HT1080 (cell line): ENCODE results near the gene CCDC134. TPM values are rescaled to one million over a fixed set of nuclear protein-coding genes. Genes with fewer than 3 reads are reported as not detected.
"Not testable (repeated sequence)": the region's sequence is repeated elsewhere in the genome, so short reads cannot be mapped to it uniquely, and the experiment has no call there.

ENCODE experiments used
- DNase-seq: peaks from one replicate; pipeline ENCODE4 v3.0.0-alpha.2; 2015; ENCODE audit warnings: low read depth
- total RNA-seq: library from RNA; depleted of rRNA; stranded (reverse); fragments of >200 nt; shearing (Covaris generic); gene quantifications from 2 replicates; pipeline ENCODE4 v1.2.3, GENCODE V29; 2014

CCDC134 gene
- total RNA-seq, 1 experiment from 2014 or later: 6.4 TPM

GRCh38 chr22:41842996-41843970 lies 42.8 kb downstream of the CCDC134 start:
- no peak for DNase-seq

- DNase-seq: no peak
Measured at GRCh38 chr22:41844036-41844435, 43.6 kb downstream of the CCDC134 start.

GRCh38 chr22:41844513-41844912 lies 44.0 kb downstream of the CCDC134 start:
- DNase-seq: no peak

GRCh38 chr22:41845380-41846267 lies 45.1 kb downstream of the CCDC134 start:
- DNase-seq: no peak

- no peak for DNase-seq
Measured at GRCh38 chr22:41846268-41846987, 45.9 kb downstream of the CCDC134 start.

GRCh38 chr22:41847300-41847699 lies 46.8 kb downstream of the CCDC134 start:
- DNase-seq: no peak

- no peak for DNase-seq
Measured at GRCh38 chr22:41848468-41848867, 48.0 kb downstream of the CCDC134 start.

GRCh38 chr22:41856469-41856868 lies 56.0 kb downstream of the CCDC134 start:
- no peak for DNase-seq

- DNase-seq: peak; percentile 89
Measured at GRCh38 chr22:41857155-41857859, 56.8 kb downstream of the CCDC134 start.

GRCh38 chr22:41857860-41858199 lies 57.4 kb downstream of the CCDC134 start:
- no peak for DNase-seq

GRCh38 chr22:41862160-41862529 lies 61.7 kb downstream of the CCDC134 start:
- no peak for DNase-seq

GRCh38 chr22:41862530-41863266 lies 62.2 kb downstream of the CCDC134 start:
- no peak for DNase-seq

GRCh38 chr22:41863472-41863871 lies 63.0 kb downstream of the CCDC134 start:
- no peak for DNase-seq

GRCh38 chr22:41868556-41868955 lies 68.1 kb downstream of the CCDC134 start:
- DNase-seq: no peak

- not testable (repeated sequence) for DNase-seq
Measured at GRCh38 chr22:41870081-41870480, 69.6 kb downstream of the CCDC134 start.

GRCh38 chr22:41870786-41871185 lies 70.3 kb downstream of the CCDC134 start:
- no peak for DNase-seq

GRCh38 chr22:41873391-41873790 lies 72.9 kb downstream of the CCDC134 start:
- no peak for DNase-seq

GRCh38 chr22:41874090-41874489 lies 73.6 kb downstream of the CCDC134 start:
- DNase-seq: no peak

GRCh38 chr22:41875531-41876270 lies 75.2 kb downstream of the CCDC134 start:
- no peak for DNase-seq
